Suppressor macrophage treated with lipopolysaccharide for 4 hours (primary cell): ENCODE data around the gene LPCAT1.
"Not testable (repeated sequence)": the region's sequence is repeated elsewhere in the genome, so short reads cannot be mapped to it uniquely, and the experiment has no call there.

Source experiments
- DNase-seq: peaks from one replicate; pipeline ENCODE4 v3.0.0-alpha.2; 2020

LPCAT1 gene

GRCh38 chr5:1523793-1524480, at the start of gene LPCAT1:
Gene LPCAT1 (minus strand): TSS chr5:1523960. CDS start chr5:1523844, 116 bp downstream.
- DNase-seq = peak; percentile 91

- DNase-seq = not testable (repeated sequence)
Observed at GRCh38 chr5:1571875-1572274, 48.1 kb upstream of the LPCAT1 start.

GRCh38 chr5:1570975-1571374, 47.2 kb upstream of the LPCAT1 start:
- no peak for DNase-seq

- peak; percentile 56 for DNase-seq
Observed at GRCh38 chr5:1568201-1568979, 44.6 kb upstream of the LPCAT1 start.

- DNase-seq = not testable (repeated sequence)
Observed at GRCh38 chr5:1567527-1568200, 43.9 kb upstream of the LPCAT1 start.

GRCh38 chr5:1565737-1566734, 42.3 kb upstream of the LPCAT1 start:
- DNase-seq = no peak

- DNase-seq = no peak
Observed at GRCh38 chr5:1564824-1565736, 41.3 kb upstream of the LPCAT1 start.

- DNase-seq = peak; percentile 96
Observed at GRCh38 chr5:1564182-1564748, 40.5 kb upstream of the LPCAT1 start.

GRCh38 chr5:1563617-1564181, 39.9 kb upstream of the LPCAT1 start:
- no peak for DNase-seq

- no peak for DNase-seq
Observed at GRCh38 chr5:1563051-1563461, 39.3 kb upstream of the LPCAT1 start.

- DNase-seq = no peak
Observed at GRCh38 chr5:1562599-1562998, 38.8 kb upstream of the LPCAT1 start.

GRCh38 chr5:1561402-1561929, 37.7 kb upstream of the LPCAT1 start:
- no peak for DNase-seq

GRCh38 chr5:1560499-1560898, 36.7 kb upstream of the LPCAT1 start:
- DNase-seq = not testable (repeated sequence)

- no peak for DNase-seq
Observed at GRCh38 chr5:1558944-1559343, 35.2 kb upstream of the LPCAT1 start.

GRCh38 chr5:1557114-1557873, 33.5 kb upstream of the LPCAT1 start:
- no peak for DNase-seq

- no peak for DNase-seq
Observed at GRCh38 chr5:1555808-1556731, 32.3 kb upstream of the LPCAT1 start.

GRCh38 chr5:1555011-1555807, 31.4 kb upstream of the LPCAT1 start:
- peak; percentile 55 for DNase-seq
